OCI-LY7 (cell line): ENCODE results near the gene RAB30. TPM values are rescaled to one million over a fixed set of nuclear protein-coding genes. Genes with fewer than 3 reads are reported as not detected.

ENCODE experiments used
- BruUV-seq: library from RNA; stranded (reverse); fragments of 400-500 nt; replicated peaks from 2 replicates; lab custom pipeline; 2021; lab: Mats Ljungman, UMichigan
- CTCF ChIA-PET: fragments of 300-600 bp; sonication (Branson Sonifier 250); formaldehyde crosslinking; loops from one replicate; lab custom pipeline; 2022; ENCODE audit warnings: antibody characterized with exemption; ENCODE audit not compliant: unreplicated experiment; lab: Charles Lee
- POLR2A ChIA-PET: fragments of 300-600 bp; sonication (Branson Sonifier 250); formaldehyde crosslinking; loops from one replicate; lab custom pipeline; 2022; ENCODE audit warnings: antibody characterized with exemption; lab: Charles Lee
- DNase-seq: peaks from one replicate; pipeline ENCODE4 v3.0.0-alpha.2; 2015; ENCODE audit warnings: low spot score
- H2AFZ ChIP-seq: fragments of 200-600 bp; sonication (generic), shearing (Covaris generic); 2 replicates; pipeline ENCODE4 v1.6.1; 2014; ENCODE audit warnings: mild to moderate bottlenecking, antibody characterized with exemption, low read length, moderate library complexity
- H3K27ac ChIP-seq: fragments of 200-600 bp; sonication (generic); 2 replicates; pipeline ENCODE4 v1.5.1; 2014; ENCODE audit warnings: mixed run types, low read depth, mild to moderate bottlenecking, moderate library complexity, low read length, inconsistent platforms; ENCODE audit not compliant: poor library complexity, severe bottlenecking
- H3K36me3 ChIP-seq: fragments of 200-600 bp; sonication (generic); 2 replicates; pipeline ENCODE4 v1.6.1; 2014; ENCODE audit warnings: mild to moderate bottlenecking, antibody characterized with exemption, low read length, moderate library complexity, mixed read lengths; ENCODE audit not compliant: insufficient read depth
- H3K4me1 ChIP-seq: fragments of 200-600 bp; sonication (generic); 2 replicates; pipeline ENCODE4 v1.5.1; 2014; ENCODE audit warnings: mild to moderate bottlenecking, low read length; ENCODE audit not compliant: insufficient read depth, poor library complexity, severe bottlenecking
- H3K4me2 ChIP-seq: fragments of 200-600 bp; sonication (generic); 2 replicates; pipeline ENCODE4 v1.6.1; 2014; ENCODE audit warnings: mild to moderate bottlenecking, low read length
- H3K4me3 ChIP-seq: fragments of 200-600 bp; sonication (generic); 2 replicates; pipeline ENCODE4 v1.5.1; 2014; ENCODE audit warnings: mild to moderate bottlenecking, low read depth, low read length; ENCODE audit not compliant: poor library complexity, severe bottlenecking
- H3K79me2 ChIP-seq: fragments of 200-600 bp; sonication (generic); 2 replicates; pipeline ENCODE4 v1.6.1; 2016; ENCODE audit warnings: low read depth, mild to moderate bottlenecking, low read length, moderate library complexity, mixed read lengths; ENCODE audit not compliant: insufficient read depth
- H3K9me2 ChIP-seq: fragments of 200-600 bp; sonication (generic); 2 replicates; pipeline ENCODE4 v1.6.1; 2016; ENCODE audit warnings: mild to moderate bottlenecking, low read length, mixed read lengths; ENCODE audit not compliant: insufficient read depth
- H3K9me3 ChIP-seq: fragments of 200-600 bp; sonication (generic); 2 replicates; pipeline ENCODE4 v1.6.1; 2014; ENCODE audit warnings: mild to moderate bottlenecking, mixed run types, low read length, mixed read lengths
- H4K20me1 ChIP-seq: fragments of 200-600 bp; sonication (generic); 2 replicates; pipeline ENCODE4 v1.6.1; 2014; ENCODE audit warnings: mild to moderate bottlenecking, antibody characterized with exemption, low read length, moderate library complexity, mixed read lengths; ENCODE audit not compliant: insufficient read depth
- CTCF ChIP-seq: fragments of 200-600 bp; sonication (generic); conservative IDR thresholded peaks from 2 replicates; pipeline ENCODE4 v1.5.1; 2014; ENCODE audit warnings: mild to moderate bottlenecking, antibody characterized with exemption, low read length, moderate library complexity, mixed read lengths
- EZH2phosphoT487 ChIP-seq: fragments of 200-600 bp; sonication (generic); IDR thresholded peaks from 2 replicates; pipeline ENCODE4 v1.6.1; 2018; ENCODE audit warnings: low read depth, borderline replicate concordance, mild to moderate bottlenecking, mixed run types, antibody characterized with exemption, low read length, moderate library complexity, mixed read lengths
- intact Hi-C: fragments of 100-400 bp; cut with micrococcal nuclease; formaldehyde crosslinking; loops from one replicate; pipeline ENCODE4 v1.10.0; 2022; ENCODE audit not compliant: unreplicated experiment
- total RNA-seq, 2 experiments: library from RNA; depleted of rRNA in 1 of 2; stranded (reverse); fragments of >200 nt in 1 of 2; shearing (Covaris generic) in 1 of 2; gene quantifications; 2 replicates each; pipeline ENCODE4 v1.2.3, GENCODE V29; 2014 to 2022

The RAB30 gene
- total RNA-seq, 2 experiments from 2014 or later: 33.3 to 132 TPM

GRCh38 chr11:83070044-83070701 is 1.5 kb downstream of the RAB30 start:
- no peak overlapping the region for H2AFZ ChIP-seq
- CTCF ChIA-PET: interaction anchor here (0.6 kb wide), 1 partner anchor 25 kb away, joined by 3 read pairs; no protein-coding TSS in a partner anchor
- H3K4me3 ChIP-seq: peak overlapping the region; percentile 86
- H3K27ac ChIP-seq: peak overlapping the region; percentile 70
- POLR2A ChIA-PET: interaction anchor here (0.7 to 2.3 kb wide), 13 partner anchors 8 to 169 kb away, joined by 3 to 19 read pairs (median 5); partner anchors contain the start of genes DDIAS and PCF11
- H3K9me2 ChIP-seq: no peaks in the 10 kb centered on the region
- intact Hi-C loops: loop anchor here (2.0 to 5.0 kb wide), 2 partner anchors 87 to 217 kb away; partner anchors contain the start of genes CCDC90B and PCF11
- peaks cover 3% of the 10 kb centered on the region; the same call in 1 of the 2 replicates for H3K9me3 ChIP-seq
- no peaks in the 10 kb centered on the region for H4K20me1 ChIP-seq
- peaks cover 96% of the 10 kb centered on the region for H3K79me2 ChIP-seq
- peaks cover 47% of the 10 kb centered on the region for H3K36me3 ChIP-seq
- DNase-seq: no peak
- TF ChIP-seq EZH2phosphoT487 (no peak), CTCF (no peak)
- peaks cover 56% of the 10 kb centered on the region for H3K4me1 ChIP-seq
- peak overlapping the region; percentile 88 for H3K4me2 ChIP-seq
- no TSS peak for BruUV-seq

GRCh38 chr11:83069441-83070043 is 2.2 kb downstream of the RAB30 start:
- intact Hi-C loops: loop anchor here (2.0 to 5.0 kb wide), 2 partner anchors 87 to 218 kb away; partner anchors contain the start of genes CCDC90B and PCF11
- H3K27ac ChIP-seq: peak overlapping the region; percentile 70
- peaks cover 97% of the 10 kb centered on the region for H3K79me2 ChIP-seq
- H2AFZ ChIP-seq: no peak overlapping the region
- TF ChIP-seq CTCF: no peak
- TF ChIP-seq EZH2phosphoT487: no peak
- H3K4me1 ChIP-seq: peaks cover 62% of the 10 kb centered on the region
- CTCF ChIA-PET: interaction anchor here (1.4 kb wide), 1 partner anchor 82 kb away, joined by 4 read pairs; no protein-coding TSS in a partner anchor
- peaks cover 10% of the 10 kb centered on the region; the same call in 1 of the 2 replicates for H3K9me3 ChIP-seq
- no peaks in the 10 kb centered on the region for H4K20me1 ChIP-seq
- peak overlapping the region; percentile 86 for H3K4me3 ChIP-seq
- no peaks in the 10 kb centered on the region for H3K9me2 ChIP-seq
- no TSS peak for BruUV-seq
- H3K4me2 ChIP-seq: peak overlapping the region; percentile 88
- peak; percentile 62 for DNase-seq
- POLR2A ChIA-PET: interaction anchor here (0.6 to 2.2 kb wide), 13 partner anchors 13 to 168 kb away, joined by 3 to 19 read pairs (median 4); partner anchors contain the start of genes DDIAS and PCF11
- peaks cover 47% of the 10 kb centered on the region for H3K36me3 ChIP-seq
